HG03571 (cell line): ENCODE data around the gene PNMT.

Experiments
- ATAC-seq: cut with Tn5 transposase; IDR thresholded peaks from one replicate; pipeline ENCODE4 v1.9.1; 2021; ENCODE audit not compliant: unreplicated experiment

PNMT gene

GRCh38 chr17:39632153-39632941 is 35.9 kb upstream of the PNMT start:
- ATAC-seq: no peak

GRCh38 chr17:39633570-39634183 is 34.6 kb upstream of the PNMT start:
- no peak for ATAC-seq

- ATAC-seq: no peak
Measured at GRCh38 chr17:39634384-39634871, 33.8 kb upstream of the PNMT start.

GRCh38 chr17:39635614-39636176 is 32.6 kb upstream of the PNMT start:
- ATAC-seq: no peak

GRCh38 chr17:39636587-39636926 is 31.7 kb upstream of the PNMT start:
- no peak for ATAC-seq

- ATAC-seq: peak; percentile 70
Measured at GRCh38 chr17:39636927-39637736, 31.1 kb upstream of the PNMT start, which contains the start of gene STARD3. STARD3 (plus strand) TSS chr17:39637144; CDS start chr17:39653532, 16,388 bp downstream.

- ATAC-seq: no peak
Measured at GRCh38 chr17:39638317-39638716, 29.9 kb upstream of the PNMT start.

GRCh38 chr17:39639043-39639442 is 29.2 kb upstream of the PNMT start:
- no peak for ATAC-seq

- ATAC-seq: no peak
Measured at GRCh38 chr17:39639566-39640458, 28.4 kb upstream of the PNMT start.

GRCh38 chr17:39640591-39641031 is 27.6 kb upstream of the PNMT start:
- no peak for ATAC-seq

GRCh38 chr17:39641097-39641496 is 27.2 kb upstream of the PNMT start:
- no peak for ATAC-seq

GRCh38 chr17:39641883-39642282 is 26.4 kb upstream of the PNMT start:
- ATAC-seq: no peak

GRCh38 chr17:39642291-39643074 is 25.8 kb upstream of the PNMT start:
- ATAC-seq: no peak

- ATAC-seq: no peak
Measured at GRCh38 chr17:39643271-39643670, 25.0 kb upstream of the PNMT start.

- no peak for ATAC-seq
Measured at GRCh38 chr17:39647256-39647655, 21.0 kb upstream of the PNMT start.

GRCh38 chr17:39648616-39649366 is 19.5 kb upstream of the PNMT start:
- no peak for ATAC-seq

GRCh38 chr17:39650121-39650579 is 18.1 kb upstream of the PNMT start:
- ATAC-seq: no peak

GRCh38 chr17:39651923-39652586 is 16.2 kb upstream of the PNMT start:
- ATAC-seq: no peak
